Stimulated activated CD8-positive, alpha-beta memory T cell treated with anti-CD3 and anti-CD28 coated beads, Interleukin-15, amount 100 ng/mL, for 24 hours (primary cell): ENCODE results near the gene ADORA1.

Source experiments
- DNase-seq: peaks from one replicate; pipeline ENCODE4 v3.0.0-alpha.2; 2020; ENCODE audit warnings: low read depth

ADORA1 gene

DNA sequence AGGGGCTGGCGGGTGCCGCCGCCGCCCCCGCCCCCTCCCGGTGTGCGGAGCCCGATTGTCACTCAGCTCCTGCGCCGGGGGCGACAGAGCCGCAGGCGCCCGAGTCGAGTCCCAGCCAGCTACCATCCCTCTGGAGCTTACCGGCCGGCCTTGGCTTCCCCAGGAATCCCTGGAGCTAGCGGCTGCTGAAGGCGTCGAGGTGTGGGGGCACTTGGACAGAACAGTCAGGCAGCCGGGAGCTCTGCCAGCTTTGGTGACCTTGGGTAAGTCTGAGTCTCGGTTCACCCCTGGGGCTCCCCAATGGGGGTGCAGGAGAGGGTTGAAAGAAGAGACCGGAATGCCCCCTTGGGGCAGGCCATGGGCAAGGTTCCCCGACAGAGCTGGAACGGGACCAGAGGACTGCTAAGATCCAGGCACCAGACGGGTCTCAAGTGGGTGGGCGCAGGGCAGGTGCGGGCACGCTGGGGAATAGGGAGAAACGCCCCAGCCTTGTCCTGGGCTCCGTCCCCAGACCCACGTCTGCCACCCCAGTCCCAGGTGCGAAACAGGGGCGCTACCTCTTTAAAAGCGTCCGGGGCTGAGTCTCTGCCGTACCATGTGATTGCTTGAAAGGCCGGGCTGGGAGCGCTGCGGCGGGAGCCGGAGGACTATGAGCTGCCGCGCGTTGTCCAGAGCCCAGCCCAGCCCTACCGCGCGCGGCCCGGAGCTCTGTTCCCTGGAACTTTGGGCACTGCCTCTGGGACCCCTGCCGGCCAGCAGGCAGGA is at the start of gene ADORA1:
ADORA1 (plus strand) TSS at position 61 of the 765 bp plus-strand sequence. CDS start 1,116 bp downstream, outside the sequence.
- DNase-seq, result no peak

DNA sequence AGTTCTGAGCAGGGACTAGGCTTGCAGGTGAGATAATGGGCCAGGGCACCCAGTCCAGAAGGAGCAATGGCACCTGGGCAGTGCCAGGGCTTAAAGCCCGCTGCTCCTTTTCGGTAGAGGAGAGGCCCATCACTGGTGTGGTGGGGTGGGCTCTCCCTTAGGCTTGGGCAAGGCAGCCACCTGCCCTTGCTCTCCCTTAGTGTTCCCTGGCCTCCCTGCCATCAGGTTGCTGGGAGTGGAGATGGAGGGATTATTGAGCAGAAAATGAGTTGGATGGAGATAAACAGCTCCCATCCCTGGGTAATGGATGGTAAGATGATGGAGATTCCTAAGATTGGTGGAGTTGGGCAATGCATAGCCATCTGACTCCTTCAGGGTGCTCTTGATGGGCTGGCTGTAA is 49.6 kb upstream of the ADORA1 start:
- no peak for DNase-seq

DNA sequence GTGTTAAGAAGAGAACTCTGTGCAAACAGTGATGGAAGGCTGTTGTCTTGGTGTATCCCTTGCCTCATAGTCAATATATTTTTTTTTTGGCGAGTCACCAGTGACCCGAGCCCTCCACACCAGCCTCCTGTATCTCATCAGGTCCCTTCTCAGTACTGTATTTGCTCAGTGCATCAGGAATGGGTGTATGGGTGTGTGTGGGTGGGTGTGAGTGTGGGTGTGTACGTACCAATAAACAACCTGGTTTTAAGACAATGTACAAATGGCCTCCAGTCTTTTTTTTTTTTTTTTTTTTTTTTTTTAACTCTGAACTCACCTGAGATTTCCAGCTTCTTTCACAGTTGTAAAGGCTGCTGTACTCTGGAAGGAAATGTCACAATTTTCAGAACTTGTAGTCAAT is 49.0 kb upstream of the ADORA1 start:
- DNase-seq, result no peak

DNA sequence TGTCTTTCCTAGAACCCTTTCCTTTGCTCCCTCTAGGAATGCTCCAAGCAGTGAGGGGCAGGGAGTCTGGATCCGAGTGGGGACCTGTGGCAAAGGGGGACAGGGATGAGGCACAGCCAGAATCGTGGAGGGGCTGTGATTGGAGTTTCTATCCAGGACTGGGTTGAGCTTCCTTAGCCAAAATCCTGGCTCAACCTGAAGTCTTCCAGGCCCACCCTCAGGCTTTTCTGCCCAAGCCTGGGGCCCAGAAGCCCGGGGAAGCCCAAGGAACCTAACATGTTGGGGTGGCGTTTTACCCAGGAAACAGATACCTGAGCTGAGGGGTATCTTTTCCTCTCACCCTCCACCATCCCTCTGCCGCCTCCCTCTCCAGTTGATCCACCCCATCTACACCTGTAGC is 47.1 kb upstream of the ADORA1 start:
- DNase-seq, result no peak

DNA sequence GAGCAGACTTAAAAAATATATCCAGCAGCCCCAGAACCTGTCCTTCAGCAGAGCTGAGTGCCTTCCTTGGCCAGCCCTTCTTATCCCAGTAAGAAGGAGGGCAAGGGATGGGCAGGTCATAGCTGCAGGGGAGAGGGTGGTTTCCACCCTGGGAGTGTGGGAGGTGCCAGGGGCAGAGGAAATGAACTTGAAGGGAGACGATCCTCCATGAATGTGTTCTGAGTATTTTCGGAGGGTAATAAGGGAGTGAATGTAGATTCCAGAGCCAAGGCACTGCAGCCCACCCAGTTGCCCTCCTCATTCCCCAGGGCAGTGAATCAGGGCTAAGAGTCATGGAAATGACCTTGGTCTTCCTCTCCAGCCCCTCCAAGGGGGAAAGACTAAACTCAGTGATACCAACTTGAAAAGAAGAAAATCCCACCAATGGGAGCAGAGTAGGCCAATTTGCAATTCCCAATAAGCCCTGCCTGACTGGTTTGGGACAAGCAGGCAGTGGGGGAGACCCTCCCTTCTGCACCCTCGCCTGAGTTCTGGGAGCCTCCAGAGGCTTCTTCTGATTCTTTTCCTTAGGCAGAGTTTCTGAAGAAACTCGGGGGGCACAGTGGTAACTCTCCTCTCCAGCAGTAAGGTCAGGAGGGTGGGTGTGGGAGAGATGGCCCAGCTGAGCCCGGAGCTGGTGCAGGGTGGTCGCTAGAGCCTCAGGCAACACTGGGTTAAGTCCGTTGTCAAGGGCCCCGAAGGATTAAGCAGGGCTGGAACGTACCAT is 45.9 kb upstream of the ADORA1 start:
- DNase-seq, result no peak

DNA sequence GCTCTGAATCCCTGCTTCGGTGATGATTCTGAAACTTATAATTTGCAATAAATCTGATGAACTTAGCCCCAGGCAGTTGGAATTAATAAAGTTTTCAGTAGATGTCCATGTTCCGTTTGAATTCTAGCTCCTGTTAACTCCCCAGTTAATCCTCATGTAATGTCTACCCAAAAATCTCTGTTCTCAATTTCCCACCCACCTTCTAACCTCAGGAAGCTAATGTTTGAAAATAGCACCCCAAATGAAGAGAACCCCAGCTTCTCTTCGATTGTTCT is 45.4 kb upstream of the ADORA1 start:
- DNase-seq, result no peak

DNA sequence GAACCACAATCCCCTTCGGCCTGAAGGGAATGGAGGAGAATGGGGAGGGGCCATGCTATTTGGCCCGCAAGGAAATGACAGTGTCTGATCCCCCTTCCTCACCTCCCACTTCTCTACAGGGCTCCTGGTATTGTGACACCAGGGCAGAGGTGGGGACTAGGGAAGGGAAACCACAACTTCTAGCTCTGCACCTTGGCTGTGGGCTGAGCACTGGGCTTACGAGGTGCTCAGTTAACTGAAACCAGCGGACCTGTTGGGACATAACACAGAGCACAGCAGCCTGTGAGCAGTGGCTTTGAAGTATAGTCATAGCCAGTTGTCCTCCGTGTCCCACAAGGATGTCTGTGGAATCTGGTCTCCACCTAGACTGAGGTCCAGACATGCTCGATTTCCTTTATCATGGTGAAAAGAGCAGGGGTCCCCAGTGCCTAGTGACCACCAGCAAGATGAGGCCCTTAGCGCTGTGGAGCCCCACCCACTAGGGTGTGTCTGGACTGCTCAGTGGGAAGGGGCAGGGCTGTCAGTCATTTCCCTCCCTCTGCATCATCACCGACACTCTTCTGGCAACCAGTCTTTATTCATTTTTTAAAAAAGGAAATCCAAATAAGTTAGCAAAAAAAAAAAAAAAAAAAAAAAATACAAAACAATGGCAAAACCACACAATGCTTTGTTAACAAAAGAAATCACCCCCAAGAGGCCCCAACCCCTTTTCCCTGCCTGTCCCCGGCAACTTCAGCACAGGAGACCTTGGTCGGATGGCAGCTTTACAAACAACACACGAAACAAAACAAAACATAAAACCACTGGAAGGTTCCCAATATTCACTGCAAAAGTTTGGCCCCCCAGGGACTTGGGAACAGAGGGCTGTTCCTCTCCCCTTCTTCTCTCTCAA is 44.7 kb upstream of the ADORA1 start:
- DNase-seq, result no peak

DNA sequence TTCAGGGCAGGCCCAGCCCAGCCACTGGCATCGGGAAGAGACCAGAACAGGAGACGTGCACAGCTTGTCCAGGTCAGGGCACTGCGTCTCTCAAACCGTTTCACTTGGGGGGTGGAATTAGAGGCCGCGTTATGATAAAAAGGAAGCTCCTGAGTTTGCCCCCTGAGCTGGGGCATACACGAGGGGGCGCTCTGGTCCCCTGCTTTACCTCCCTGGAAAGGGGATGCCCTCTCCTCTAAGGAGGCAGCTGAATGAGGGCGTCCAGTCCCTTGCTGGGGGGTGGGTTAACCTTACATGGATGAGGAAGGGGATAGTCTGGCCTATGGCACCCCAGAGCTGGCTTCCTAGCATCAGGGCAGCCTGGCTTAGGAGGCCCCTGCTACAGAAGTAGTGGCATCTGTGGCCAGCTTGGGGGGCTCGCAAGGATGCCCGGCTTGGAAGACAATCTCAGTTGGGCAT is 44.0 kb upstream of the ADORA1 start:
- no peak for DNase-seq

DNA sequence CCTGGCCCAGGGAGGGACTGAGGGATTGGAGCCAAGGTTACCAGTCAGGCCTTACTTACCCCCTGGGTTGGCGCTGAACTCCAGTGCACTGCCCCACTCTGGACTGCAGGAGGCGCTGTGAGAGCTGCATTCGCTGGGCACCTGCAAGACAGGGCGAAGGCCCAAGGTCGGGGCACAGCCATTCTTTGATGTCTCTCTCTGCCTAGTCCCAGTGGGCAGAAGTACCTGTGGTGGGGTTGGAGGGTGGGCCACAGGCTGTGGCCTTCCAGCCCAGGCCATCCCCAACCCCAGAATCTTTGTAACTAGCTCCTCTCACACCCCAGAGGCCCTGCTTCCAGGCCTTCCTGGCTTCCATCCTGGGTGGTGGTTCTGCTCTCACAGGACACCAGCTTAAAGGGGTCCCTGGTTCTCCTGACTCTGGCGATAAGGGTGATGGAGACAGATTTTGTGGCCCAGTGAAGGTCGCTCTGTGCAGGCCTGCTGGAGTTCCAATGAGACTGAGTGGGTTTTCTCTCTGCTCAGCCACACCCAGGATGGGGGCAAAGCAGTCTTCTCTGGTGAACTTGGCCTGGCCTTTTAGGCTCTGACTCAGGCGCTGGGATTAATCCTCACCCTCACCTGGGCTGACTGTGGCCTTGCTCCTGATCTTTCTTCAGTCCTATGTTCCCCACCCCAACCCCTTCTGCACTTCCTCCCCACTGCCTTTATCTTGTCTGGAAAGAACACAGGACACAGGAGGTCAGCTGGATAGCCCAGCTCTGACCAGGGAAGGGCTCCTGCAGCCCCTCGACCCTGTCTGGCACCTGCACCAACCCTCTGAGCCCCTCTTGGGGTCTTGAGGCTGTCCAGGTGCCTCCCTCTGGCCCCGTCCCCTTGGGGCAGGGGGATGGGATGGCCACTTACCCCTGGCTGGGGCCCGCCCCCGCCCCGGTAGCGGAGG is 42.7 kb upstream of the ADORA1 start:
- DNase-seq, result no peak

DNA sequence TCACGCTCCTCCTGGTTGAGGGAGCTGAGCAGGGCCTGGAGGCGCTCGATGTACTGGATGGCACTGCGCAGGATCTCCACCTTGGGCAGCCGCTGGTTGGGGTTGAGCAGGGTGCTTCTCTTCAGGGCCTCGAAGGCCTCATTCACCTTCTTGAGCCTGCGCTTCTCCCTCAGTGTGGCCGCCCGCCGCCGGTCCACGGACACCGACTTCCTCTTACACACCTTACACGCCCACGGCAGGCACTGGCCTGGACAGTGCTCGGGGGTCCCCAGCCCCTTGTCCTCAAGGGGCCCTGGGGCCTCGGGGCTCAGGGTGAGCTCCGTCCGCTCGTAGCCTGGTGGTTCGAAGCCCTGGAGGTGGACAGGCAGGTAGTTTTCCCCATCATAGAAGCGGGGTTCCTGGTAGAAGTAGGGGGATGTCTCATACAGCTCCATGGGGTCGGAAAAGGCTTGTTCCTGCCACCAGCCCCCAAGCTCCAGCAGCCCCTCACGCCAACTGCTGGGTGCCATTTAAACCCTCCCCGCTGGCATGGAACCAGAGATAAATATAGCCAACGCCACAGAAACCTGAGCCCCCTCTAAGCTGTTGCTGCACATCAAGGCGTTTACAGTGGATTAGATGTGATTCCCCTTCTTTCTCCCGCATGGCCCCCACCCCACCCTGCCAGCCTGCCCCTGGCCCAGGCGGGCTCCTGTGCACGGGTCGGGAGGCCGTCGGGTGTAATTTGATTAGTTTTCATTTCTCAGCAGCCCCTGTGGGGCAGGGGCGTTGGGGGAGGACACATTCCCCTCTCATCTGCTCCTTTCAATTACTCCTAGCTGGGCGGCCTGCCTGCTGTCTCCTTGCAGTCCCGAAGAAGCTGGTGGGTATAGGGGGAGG is 41.8 kb upstream of the ADORA1 start, which contains the start of gene MYOG:
MYOG (minus strand) TSS at position 485 of the 879 bp plus-strand sequence; CDS start at position 434, 51 bp downstream.
- no peak for DNase-seq

DNA sequence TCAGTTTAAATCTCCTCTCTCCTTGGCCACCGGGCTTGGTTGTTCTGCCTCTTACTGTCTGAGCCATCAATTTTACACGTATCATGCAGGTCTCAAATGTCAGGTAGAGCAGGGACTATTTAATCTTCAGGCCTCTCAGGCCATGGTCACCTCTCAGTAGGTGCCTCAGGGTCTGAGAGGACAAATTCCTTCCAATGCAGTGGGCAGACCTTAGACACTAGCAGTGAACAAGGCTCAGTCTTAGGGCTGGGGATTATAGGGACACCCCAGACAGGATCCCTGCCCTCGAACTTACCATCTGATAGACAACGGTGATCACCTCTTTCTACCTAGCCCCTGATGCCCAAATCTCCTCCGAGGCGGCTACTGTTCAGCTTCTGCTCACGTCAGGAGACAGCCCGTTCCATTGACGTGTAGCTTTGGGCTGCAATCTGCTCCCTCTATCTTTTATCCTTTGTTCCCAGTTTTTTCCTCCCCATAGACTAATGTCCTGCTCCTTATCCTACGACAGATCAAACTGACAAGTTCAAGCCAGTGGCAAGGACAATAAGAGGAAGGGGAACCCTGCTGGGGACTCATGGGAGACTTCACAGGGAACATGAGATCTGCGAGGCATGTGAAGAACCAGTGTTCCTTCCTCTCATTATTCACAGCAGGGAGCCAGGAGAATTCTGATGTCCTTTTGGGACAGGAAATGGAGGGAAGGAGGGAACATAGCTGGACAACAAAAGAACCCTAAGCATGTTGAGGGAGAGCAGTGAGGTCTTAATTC is 40.3 kb upstream of the ADORA1 start:
- no peak for DNase-seq

DNA sequence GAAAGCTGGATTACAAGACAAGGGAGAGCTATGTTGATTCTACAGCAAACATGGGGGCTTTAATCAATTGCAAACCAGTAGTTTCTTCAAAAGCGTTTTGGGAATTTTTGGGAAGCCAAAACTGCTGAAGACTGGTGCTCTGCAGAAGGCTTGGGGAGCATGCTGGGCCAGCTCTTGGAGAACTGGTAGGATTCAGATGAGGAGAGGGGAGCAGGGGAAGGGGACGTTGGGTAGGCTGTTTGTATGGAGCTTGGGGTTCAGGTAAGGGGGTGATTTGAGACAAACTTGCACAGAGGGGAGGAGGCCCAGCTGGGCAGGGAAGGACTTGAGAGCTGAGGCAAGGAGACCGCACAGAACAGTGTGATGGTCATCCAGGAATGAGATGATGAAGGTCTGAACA is 39.1 kb upstream of the ADORA1 start:
- DNase-seq, result no peak

DNA sequence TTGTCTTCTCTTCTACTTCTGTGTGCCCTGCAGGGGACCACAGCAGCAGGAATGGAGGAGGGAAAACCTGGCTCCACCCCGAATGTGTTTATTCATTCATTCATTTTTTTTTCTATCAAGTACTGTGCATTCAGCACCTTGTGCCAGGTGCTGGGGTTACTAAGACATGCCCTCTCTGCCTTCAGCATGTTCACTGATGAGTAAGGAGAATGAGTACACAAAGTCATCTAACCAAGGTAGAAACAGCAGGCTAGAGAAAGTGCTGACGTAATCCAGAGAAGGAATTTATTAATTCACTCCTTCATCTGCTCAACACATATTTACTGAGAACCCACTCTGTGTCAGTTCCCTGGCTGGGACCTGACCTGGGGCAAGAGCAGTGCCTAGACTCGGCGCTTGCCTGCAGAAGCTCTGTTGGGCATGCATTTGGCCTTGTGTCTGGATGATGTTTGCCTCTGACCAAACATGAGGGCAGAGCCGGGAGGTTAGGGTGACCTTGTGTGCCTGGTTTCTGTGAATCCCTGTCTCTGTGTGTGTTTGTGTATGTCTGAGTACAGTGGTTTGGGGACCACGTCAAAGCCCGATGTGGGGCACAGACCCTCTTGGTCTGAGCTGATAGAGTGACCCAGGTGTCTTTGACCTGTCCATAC is 38.4 kb upstream of the ADORA1 start:
- DNase-seq, result no peak

DNA sequence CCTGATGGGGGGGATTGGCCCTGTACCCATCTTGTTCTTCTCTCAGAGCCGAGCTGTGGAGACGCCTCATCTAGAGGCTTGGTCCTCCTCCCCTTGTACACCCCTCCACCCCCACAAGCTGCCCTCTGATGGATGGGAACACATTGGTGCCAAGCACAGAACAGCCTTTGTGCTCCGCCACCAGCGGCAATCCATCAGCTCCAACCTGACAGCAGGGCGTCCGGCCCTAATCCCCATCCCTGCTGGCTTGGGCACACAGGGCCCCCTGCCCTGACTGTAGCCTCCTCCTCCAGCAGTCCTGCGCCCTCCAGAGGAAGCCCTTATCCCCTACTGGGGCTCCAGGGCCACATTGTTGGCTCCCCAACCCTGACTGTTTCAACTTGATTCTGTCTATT is 37.9 kb upstream of the ADORA1 start:
- no peak for DNase-seq

DNA sequence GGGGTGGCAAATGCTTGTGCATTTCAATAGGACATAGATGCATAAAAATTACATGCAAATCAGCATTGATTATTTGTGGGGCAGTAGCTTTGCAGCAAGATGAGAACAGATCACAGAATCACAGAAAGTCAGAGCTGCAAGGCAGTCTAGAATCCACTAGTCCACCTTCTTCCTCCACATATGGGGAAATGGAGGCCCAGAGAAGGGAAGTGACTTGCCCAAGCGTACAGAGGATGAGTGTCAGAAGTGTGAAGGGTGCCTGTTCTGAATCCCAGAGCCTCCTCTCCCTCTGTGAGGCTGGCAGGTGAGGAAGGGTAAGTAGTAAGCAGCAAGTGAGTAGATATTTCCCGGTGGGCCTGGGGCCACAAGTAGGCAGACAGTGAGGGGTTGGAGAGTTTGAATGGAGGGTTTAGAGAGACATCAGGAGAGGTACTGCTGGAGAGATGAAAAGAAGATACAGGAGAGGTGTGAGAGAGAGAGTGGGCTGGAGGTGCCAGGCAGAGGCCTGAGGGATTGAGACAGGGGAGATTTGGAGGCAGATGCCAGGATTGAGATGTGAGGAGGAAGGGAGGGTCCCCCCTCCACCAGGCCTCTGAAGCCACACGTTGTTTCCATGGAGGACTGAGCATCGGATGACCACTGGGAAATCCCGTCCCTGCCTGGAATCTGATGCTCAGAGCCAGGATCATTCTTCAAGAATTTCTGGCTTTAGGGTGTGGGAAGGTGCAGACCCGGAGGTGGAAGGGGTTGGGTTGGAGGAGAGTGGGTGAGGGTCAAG is 36.9 kb upstream of the ADORA1 start:
- DNase-seq, result no peak

DNA sequence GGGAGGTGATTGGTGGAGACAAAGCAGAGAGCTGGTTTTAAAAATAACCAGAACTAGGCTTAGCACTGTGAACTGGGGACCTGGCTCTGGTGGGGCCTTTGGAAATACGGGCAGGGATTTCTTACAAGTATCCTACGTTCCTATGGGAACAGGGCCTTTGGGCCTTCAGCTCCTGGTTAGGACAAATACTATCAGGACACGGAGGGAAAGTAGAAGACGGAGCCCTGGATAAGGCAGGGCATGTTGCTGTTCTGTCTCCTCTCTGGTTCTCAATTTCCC is 36.4 kb upstream of the ADORA1 start:
- DNase-seq, result no peak

DNA sequence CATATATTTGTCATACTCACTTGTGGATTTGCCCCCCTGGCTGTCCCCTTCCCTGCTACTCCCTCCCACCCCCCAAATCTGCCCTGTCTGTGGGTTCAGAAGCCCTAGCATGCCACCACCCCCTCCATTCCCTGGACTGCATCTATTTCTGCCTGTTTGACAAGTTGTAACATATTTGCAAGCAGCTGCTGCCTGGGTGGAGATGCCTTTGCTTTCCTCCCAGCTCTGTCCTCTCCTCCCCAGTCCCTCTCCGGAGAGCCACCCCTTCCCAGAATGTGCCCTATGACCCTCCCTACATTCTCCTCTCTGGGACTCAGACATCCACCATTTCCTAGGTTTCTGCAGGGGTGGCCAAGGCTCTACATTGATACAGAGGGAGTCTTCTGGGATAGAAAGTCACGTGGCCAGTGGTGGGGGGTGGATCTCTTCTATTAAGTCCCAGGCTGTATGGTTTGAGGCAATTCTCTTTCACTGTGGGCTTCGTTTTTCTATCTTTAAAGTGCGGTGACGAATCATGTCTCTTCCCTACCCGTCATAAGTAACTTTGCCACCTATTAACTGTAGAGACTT is 35.7 kb upstream of the ADORA1 start:
- no peak for DNase-seq

DNA sequence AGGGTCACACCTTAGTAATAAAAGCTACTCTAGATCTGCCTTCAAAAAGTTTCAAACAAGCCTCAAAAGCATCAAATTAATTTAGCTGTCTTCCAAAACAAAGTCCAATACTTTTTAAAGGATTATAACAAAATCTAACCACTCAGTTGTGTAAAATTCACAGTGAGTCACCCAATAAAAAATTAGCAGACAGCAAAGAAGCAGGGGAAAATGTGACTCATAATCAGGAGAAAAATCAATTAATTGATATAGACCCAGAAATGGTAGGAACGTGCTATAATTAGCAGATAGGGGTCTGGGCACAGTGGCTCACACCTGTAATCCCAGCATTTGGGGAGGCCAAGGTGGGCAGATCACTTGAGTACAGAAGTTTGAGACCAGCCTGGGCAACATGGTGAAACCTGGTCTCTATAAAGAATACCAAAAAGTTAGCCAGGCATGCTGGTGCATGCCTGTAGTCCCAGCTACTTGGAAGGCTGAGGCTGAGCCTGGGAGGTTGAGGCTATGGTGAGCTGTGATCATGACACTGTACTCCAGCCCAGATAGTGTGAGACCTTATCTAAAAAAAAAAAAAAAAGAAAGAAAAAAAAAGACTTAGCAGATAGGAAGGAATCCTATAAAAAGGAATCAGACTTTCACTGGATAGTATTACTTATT is 33.6 kb upstream of the ADORA1 start:
- no peak for DNase-seq
